Activated CD4-positive, CD25-positive, alpha-beta regulatory T cell (primary cell): ENCODE results near the gene AJUBA.
"Not testable (repeated sequence)": the region's sequence is repeated elsewhere in the genome, so short reads cannot be mapped to it uniquely, and the experiment has no call there.

Experiments used
- DNase-seq, 4 experiments: peaks; one replicate each; lab custom pipeline; 2025; lab: John Stamatoyannopoulos, UW

AJUBA gene

DNA sequence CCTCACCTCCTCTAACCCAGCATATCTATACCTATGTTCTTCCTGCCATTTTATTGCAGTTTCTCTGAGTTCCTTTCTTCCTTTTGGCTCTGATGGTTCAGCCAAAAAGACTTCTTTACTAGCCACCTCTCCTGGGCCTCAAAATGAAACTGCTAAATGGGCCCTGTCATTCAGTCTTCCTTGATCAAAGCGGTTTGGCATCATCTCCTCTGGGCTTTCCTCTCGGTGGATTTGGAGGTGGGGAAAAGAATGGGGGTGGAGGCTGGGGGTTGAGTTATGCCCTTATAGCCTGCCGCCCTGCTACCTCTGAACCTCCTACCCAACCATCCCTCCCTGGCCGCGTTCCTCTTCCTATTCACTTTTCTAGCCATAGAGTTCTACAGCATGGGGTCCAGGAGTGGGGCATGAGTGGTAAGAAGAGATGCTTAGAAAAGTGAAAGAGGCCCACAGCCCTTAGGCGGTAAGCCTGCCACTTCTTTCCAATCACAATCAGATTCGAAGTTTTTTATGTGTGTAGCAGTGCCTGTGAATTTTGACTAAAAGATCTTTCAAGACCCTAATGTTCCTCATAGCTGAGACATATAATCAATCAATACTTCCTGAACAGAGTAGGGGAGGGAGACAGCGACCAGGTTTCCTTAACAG is 2.5 kb downstream of the AJUBA start:
- no peak for DNase-seq

DNA sequence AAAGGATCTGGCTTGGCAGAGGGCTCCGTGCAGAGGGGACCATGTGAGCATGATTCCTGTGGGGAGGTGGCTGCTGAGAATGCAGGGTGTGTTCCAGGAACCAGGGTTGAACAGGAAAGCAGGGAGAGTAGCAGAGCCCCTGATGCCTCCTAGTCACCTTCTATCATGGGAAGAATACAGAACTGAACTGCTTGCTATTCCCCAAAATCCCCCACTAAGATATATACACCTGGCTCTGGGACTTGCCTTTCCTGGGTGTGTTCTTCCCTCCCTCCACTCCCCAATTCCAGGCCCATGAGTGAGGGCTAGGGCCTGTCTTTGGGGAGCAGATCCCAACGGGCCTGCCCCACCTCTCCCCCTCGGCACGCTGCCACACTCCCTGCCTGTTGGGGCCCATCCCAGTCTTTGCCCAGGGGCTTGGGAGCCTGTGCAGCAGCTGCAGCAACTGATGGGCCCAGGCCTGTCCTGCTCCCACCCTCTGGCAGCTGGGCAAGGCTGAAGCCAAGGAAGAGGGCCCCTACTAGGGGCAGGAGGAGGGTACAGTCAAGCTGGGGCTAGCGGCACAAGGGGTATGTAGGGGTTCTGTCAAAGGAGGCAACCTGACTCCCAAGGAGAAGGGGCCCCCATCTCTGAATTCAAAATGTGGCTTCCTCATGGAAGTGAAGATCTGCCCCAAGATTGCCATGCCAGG is 3.2 kb downstream of the AJUBA start:
- no peak for DNase-seq

DNA sequence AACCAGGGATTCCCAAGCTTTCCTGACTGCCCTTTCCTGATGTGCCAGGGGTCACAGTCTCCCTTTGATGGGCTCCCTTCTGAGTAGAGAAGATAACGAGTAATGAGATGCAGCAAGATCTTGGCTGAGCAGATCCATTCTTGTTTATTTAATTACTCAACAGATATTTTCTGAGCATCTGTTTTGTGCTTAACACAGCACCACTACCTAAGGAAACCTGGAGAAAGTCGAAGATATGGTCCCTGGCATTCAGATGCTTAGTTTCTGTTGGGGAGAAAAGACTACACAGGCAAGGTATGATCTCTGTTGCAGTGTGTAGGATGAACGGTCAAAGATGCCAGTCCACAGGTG is 3.9 kb downstream of the AJUBA start:
- DNase-seq: no peak

DNA sequence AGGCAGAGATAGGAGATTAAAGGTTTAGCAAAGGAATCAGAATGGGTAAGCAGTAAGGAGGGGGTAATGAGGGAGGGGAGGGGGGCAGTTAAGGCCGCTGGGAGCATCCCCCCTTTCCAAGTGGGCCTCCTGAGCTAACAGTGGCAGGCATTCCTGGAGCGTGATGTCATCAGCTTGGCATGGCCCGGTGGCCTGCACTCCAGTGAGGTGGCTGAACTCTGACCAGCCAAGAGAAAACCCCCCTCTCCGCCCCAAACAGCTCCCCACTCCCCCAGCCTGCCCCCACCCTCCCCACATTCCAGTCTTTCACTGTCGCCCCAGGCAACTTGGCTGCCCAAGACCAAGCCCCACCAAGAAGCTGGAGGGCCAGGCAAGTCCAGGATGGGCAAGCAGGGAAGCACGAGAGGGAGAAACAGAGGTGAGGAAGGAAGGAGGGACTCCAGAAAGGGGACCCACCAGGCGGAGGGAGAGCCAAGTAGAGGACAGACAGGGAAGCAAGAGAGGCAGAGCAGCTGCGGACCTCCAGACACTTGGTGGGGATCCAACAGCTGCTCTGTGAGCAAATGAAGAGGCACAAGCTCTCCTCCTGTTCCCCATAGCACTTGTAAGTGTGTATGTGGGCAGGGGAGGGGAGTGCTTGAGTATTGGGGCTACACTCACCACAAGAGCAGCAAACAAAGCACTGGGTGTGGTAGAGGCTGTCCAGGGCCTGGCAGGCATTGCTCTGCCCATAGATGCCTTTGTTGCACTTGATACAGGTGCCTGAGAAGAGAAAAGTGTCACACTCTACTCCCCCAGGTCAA is 4.5 kb downstream of the AJUBA start:
- DNase-seq: no peak

DNA sequence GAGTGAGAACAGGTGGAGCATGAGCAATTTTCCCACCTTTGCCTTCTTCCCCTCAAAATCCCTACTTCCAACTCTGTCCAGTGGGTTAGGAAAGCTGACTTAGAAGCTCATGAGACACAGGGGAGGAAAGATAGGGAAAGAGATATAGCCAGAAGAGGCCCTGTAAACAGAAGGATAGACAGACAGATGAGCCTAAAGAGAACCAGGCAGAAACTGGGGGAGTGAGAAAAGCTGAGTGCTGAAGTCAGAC is 5.0 kb downstream of the AJUBA start:
- DNase-seq: no peak

DNA sequence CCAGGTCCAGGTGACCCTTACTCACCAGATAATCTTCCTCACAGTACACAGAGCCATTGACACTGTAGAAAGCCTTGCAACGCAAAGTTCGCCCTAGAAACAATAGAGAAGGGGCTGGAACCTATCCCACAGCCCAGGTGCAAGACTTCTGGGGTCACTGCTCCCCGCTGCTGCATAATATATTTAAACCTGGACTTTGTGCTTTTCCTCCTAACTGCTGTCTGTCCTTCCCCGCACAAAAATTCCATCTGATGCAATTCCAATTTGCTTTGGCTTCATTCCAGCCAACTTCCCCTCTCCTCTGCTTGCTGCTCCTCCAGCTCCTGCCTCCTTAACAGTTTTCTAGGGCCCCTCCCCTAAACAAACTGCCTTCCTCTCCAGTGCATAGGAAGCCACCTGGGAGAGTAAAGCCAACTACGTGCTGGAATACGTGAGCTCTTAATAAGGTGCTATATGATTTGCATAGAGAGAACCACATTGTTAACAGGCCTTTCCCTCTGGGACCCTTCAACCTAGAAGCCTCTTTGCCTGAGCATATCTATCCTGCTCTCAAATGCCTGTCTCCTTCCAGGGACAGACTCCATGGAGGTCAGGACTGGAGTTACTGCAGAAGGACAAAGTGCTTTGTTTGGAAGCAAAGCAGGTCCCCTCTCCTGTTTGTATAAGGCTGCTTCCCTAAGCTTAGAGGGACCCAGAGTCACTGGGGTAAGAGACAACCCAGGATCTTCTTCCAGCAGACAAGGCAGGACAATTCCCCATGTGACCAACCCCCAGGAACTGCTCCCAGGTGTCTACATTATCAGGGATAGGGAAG is 5.5 kb downstream of the AJUBA start:
- no peak for DNase-seq

DNA sequence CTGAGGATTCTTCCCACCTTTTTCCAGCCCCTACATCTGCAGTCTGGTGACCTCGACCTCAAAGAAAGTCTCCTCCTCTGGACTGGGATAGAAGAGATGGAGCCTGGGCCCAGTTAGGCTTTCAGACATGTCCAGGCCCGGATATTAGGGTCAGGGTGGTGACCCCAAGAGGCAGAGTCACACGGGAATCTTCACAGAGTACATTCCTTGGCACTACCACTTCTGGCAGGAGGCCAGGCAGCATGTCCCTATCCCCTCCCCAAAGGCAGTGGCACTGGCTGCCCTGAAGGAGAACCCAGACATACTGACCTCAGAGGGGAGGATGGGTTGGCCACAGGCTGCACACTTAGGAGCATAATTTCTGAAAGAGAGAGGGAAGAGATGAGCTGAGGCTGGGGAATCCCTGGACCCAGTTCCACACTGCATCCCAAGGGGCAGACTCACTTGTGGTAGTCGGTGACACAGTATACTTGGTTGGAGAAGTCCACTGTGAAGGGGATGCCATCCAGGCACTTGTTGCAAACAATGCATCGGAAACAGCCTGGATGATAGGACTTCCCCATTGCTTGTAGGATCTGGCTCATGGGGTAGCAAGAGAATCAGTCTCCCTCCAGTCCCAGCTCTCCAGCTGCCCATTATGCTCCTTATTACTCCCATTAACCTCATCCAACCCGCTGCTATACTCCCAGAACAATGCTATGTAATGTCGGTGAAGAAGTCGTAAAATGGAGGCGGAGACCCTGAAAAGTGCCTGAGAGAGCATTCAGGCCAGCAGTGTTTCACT is 7.6 kb downstream of the AJUBA start:
- no peak for DNase-seq

DNA sequence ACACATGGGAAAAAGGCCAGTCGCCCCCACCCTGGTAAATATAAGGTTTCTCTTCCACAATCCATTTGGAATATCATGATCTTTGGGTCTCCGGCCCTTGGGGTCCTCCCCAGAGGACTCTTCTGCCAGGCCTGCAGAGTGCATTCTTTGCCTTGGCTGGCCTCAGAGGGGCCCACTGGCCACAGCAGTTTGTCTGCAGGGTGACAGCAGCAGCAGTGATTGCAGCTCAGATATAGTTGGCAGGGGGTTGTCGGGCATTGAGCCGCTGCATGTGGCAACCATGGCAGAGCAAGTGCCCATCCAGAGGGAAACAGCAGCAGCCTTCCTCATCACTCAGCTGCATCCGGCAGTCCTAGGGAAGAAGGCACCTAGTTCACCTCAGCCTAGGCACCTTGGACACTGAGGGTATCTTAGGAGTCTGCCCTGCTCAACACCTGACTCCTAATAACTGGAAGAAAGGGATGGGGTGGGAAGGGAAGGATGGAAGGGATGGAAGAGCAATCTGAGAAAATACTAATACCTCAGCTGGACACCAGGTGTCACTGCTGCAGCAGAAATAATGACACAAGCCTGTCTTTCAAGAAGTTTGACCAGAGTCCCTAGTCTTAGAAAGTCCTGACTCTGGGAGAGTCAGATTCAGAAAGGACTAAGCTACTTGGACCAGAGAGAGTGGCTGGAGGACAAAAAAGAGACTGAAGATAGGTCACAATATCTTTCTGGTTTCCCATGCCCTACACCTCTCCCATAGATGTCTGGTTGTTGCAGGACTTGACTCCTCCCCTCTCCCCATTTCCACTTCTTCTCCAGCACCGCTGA is 8.9 kb downstream of the AJUBA start:
- DNase-seq: peak in 1 of 4 experiments; percentile 12

DNA sequence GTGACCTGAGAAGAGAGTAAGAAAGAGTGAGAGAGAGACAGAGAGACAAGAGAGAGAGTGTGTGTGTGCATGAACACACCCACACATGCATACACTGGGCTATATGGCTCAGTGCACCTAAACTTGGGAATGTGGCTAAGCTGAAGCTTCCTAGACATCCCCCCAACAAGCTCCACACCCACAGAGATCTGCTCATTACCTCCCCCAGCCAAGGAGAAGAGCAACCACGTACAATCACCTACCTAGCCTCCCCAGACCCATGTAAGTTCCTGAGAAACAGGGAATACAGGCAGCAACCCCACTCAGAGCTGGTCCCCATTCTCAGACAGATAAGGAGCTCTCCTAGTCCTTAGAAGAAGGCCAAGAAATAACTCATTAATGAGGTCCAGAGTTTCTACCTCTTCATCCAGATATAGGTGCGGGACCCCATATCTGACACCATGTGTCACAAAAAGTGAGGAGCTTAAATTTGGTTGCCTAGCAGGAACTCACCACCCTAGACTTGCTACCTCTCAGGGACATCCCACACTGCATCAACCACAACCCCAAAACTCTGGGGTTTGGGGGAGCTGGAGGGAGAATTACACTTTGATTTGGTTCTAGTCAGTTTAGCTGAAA is 9.9 kb downstream of the AJUBA start:
- DNase-seq: no peak

DNA sequence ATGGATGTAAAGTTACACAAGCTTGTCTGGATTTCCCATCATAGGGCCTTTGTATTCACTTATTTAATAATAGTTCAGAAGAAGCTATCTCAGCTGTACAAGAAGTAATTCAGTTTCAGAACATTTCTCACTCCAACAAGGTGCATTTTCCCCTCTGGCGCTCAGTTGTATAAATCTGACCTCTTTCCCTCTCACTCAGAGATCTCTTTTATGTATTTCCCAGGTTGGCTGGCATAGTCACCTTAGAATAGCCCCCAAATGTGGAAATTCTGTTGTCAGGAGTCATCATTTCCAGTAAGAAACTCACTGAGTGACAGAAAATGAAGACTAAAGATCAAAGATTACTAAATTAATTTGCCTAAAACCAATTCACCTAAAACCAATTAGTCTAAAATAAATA is 11.2 kb downstream of the AJUBA start:
- DNase-seq: no peak

DNA sequence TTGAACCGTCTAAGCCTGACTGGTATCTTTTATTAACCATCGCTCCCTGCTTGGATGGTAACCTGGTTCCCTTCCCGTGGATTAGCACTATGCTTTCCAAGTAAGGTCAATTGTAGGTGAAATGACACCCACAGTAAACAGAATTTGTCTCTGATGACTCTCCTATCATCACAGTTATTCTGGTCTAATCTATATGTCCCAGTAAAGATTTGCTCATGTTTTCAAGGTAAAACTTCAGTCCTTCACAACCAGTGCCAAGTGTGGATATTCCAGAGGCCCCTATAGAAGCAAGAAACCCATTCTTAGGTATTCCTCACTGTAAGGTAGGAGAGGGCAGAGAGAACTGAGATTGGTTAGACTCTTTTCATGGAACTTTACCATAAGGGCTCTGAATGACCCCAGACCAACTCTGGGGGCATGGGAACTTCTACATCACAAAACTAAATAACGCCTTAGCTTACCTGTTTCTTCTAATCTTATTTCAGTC is 15.5 kb downstream of the AJUBA start:
- no peak for DNase-seq

DNA sequence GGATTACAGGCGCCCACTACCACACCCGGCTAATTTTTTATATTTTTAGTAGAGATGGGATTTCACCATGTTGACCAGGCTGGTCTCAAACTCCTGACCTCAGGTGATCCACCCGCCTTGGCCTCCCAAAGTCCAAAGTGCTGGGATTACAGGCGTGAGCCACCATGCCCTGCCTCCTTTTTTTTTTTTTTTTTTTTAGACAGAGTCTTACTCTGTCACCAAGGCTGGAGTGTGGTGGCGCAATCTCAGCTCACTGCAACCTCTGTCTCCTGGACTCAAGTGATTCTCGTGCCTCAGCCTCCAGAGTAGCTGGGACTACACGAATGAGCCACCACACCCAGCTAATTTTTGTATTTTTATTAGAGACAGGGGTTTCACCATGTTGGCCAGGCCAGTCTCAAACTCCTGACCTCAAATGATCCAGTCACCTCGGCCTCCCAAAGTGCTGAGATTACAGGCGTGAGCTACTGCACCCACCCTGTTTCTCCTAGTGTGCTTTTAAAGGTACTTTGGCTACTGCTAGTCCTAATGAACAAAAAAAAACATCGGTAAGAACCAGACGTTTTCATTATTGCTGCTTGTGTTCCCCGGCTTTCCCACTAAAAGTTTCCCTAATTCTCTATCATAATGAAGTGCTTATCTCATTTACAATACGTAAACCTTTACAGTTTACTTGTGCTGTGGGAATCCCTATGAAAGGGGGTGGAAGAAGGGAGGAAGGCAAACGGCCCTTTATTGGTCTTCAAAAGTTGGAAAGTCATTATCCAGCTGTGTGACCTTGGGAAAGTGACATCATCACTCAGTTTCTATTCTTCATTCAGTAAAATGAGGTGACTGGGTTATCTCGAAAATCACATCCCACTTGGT is 16.2 kb downstream of the AJUBA start:
- not testable (repeated sequence) for DNase-seq

DNA sequence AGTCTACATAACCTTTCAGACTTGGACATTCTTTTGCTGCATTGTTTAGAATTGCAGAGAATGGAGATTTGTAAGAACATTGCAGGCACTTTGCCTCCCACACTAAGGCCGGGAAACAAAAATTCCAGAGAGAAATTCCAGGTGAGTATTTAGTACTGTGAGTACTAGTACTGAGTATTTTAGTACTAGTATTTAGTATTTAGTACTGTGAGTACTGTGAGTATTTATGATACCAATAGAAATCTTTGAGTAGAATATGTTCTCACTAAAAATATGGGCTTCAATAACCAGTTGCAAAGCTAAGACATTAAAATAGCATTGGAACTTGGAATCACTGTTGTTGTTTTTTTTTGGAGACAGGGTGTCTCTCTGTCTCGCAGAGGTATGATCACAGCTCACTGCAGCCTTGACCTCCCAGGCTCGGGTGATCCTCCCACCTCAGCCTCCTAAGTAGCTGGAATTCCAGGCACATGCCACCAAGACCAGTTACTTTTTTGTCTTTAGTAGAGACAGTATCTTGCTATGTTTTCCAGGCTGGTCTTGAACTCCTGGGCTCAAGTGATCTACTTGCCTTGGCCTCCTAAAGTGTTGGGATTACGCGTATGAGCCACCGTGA is 20.2 kb downstream of the AJUBA start:
- no peak for DNase-seq

DNA sequence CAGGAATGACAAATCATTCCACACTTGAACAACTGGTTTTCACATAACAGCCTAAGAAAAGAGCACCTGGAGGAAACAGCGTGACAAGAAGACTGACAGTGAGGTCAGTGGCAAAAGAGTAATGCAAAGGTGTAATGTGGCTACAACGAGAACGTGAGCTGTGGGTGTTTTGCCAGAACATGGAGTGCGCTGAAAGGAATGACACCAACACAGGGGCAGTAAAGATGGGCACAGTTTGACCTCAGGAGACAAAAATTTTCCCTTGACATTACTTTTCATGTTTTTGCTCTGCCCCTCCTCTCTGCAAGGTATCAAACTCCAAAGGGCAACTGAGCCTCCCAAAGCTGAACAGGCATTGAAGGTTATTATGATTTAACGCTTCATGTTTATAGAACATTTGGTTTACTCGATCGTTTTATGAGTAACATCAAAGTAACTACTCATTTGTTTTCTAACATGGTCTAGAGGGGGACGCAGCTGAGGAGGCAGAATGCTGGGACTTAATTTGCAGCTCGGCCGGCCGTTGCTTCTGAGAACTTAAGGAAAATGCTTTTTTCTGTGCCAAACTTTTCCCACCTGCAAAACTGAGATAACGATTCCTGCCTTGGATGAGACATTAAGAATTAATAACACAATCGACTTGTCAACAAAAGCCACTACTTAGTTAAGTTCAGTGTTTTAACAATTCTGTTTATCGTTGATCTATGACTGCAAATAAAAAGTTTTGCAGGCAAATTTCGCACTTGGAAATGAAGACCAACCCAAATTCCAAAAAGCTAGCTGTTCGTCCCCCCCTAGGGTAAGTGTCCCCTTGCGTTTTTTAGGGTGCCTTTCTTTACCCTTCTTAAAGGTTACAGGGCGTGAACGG is 26.4 kb downstream of the AJUBA start:
- DNase-seq: no peak

DNA sequence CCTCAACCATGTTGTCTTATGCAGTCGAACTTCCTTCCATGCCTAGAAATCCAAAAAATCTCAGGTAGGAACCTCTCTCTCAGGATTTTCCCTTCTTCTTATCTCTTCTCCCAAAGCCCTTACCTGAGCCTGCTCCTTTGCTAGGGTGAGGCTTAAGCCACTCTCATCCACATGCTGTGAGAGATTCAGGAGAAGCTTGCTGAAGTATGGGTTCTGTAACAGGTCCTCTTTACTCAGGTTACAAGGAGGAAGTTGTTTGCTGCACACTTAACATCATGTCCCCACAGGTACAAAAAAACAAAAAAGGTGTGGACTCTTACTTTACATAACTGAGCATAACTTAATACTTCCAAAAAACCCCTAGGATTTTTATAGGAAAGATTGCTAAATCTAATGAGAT is 29.9 kb downstream of the AJUBA start:
- no peak for DNase-seq

DNA sequence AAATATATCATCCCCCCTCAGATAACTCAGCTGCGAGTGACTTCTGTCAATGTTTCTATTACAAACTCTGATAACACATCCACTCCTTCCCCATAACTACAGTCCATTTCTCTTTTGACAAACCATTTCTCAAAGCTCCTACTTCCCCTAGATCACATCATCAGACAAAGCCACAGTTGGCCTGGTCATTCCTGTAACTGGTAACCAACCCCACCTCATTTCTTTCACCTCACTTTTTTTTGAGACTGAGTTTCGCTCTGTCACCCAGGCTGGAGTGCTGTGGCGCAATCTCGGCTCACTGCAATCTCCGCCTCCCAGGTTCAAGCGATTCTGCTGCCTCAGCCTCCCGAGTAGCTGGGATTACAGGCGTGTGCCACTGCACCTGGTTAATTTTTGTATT is 30.6 kb downstream of the AJUBA start:
- not testable (repeated sequence) for DNase-seq

DNA sequence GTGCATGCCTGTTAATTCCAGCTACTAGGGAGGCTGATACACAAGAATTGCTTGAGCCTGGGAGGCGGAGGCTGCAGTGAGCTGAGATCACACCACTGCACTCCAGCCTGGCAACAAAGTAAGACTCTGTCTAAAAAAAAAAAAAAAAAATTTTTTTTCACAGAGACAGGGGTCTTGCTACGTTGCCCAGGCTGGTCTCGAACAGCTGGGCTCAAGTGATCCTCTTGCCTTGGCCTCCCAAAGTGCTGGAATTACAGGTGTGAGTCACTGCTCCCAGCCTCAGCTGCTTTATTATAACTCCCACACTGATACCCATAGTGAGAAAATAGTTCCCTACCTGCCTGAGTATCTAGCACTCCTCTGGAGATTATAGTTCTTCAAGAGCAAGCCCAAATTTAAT is 36.7 kb downstream of the AJUBA start:
- no peak for DNase-seq

DNA sequence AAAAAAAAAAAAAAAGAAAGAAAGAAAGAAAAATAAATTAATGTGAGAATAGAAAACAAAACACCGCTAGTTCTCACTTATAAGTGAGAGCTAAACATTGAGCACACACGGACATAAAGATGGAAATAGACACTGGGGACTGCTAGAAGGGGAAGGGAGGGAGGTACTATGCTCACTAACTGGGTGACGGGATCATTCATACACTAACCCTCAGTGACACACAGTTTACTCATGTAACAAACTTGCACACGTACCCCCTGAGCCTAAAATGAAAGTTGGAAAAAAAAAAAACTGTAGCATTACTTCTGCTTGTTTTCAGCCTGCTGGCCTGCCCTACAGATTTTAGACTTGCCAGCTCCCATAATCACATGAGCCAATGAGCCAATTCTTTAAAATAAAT is 42.7 kb downstream of the AJUBA start:
- DNase-seq: no peak
